HL-60 (cell line): Measurements from ENCODE around the gene CTNND2.

Source experiments
- DNase-seq, 2 experiments: peaks; one replicate each; pipeline ENCODE4 v3.0.0-alpha.2; 2010 to 2020; ENCODE audit warnings: low read depth in 1 of 2, low spot score in 1 of 2
- H3K27ac ChIP-seq: fragments of 250-450 bp; sonication (Bioruptor Pico); replicated peaks from 2 replicates; pipeline ENCODE4 v1.5.1; 2020; ENCODE audit warnings: mild to moderate bottlenecking, moderate library complexity
- H3K27me3 ChIP-seq: fragments of 250-450 bp; sonication (Bioruptor Pico); 2 replicates; pipeline ENCODE4 v1.5.1; 2021; ENCODE audit warnings: mild to moderate bottlenecking, moderate library complexity; ENCODE audit not compliant: insufficient read depth, poor library complexity, severe bottlenecking
- H3K4me3 ChIP-seq: replicated peaks from 2 replicates; pipeline ENCODE4 v1.5.1; 2011; ENCODE audit warnings: mild to moderate bottlenecking, control low read depth, low read length; ENCODE audit not compliant: insufficient read depth
- GABPA ChIP-seq: IDR thresholded peaks from 2 replicates; pipeline ENCODE4 v1.6.1; 2012; ENCODE audit warnings: low read depth
- POLR2AphosphoS5 ChIP-seq: IDR thresholded peaks from 2 replicates; pipeline ENCODE4 v1.6.1; 2012; ENCODE audit warnings: low read depth
- REST ChIP-seq: IDR thresholded peaks from 2 replicates; pipeline ENCODE4 v1.6.1; 2012; ENCODE audit warnings: low read depth; ENCODE audit not compliant: insufficient replicate concordance
- SPI1 ChIP-seq: IDR thresholded peaks from 2 replicates; pipeline ENCODE4 v1.6.1; 2012; ENCODE audit warnings: low read depth, mild to moderate bottlenecking, borderline replicate concordance
- TF ChIP-seq, protein P1 (sequence below): IDR thresholded peaks from one replicate; pipeline ENCODE4 v1.5.1; 2011; ENCODE audit warnings: low read length, control low read depth, inconsistent platforms; ENCODE audit not compliant: insufficient read depth

Gene CTNND2

GRCh38 chr5:11182441-11183080 lies 721.7 kb downstream of the CTNND2 start:
- peak in 1 of 2 experiments; percentile 18 for DNase-seq
- Histone ChIP-seq H3K27ac (no peak overlapping the region), H3K27me3 (no peaks in the 10 kb centered on the region), H3K4me3 (no peak overlapping the region)
- TF ChIP-seq, protein P1, sequence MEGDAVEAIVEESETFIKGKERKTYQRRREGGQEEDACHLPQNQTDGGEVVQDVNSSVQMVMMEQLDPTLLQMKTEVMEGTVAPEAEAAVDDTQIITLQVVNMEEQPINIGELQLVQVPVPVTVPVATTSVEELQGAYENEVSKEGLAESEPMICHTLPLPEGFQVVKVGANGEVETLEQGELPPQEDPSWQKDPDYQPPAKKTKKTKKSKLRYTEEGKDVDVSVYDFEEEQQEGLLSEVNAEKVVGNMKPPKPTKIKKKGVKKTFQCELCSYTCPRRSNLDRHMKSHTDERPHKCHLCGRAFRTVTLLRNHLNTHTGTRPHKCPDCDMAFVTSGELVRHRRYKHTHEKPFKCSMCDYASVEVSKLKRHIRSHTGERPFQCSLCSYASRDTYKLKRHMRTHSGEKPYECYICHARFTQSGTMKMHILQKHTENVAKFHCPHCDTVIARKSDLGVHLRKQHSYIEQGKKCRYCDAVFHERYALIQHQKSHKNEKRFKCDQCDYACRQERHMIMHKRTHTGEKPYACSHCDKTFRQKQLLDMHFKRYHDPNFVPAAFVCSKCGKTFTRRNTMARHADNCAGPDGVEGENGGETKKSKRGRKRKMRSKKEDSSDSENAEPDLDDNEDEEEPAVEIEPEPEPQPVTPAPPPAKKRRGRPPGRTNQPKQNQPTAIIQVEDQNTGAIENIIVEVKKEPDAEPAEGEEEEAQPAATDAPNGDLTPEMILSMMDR: peak; percentile 23
- TF ChIP-seq REST: no peak

DNA sequence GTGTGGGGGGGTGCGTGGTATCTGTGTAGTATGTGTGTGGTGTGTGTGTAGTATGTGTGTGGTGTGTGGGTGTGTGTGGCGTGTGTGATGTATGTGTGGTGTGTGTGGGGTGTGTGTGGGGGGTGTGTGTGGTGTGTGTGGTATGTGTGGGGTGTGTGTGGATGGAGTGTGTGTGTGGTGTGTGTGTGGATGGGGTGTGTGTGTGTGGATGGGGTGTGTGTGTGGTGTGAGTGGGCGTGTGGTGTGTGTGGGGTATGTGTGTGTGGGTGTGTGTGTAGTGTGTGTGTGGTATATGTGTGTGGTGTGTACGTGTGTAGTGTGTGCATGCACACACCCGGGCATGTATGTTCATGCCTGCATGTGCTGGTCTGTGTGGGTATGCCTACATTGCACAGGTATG lies 722.3 kb downstream of the CTNND2 start:
- TF ChIP-seq GABPA (no peak), SPI1 (no peak), POLR2AphosphoS5 (no peak), REST (no peak)
- TF ChIP-seq, protein P1: no peak

GRCh38 chr5:11180890-11181289 lies 723.4 kb downstream of the CTNND2 start:
- Histone ChIP-seq H3K27ac (no peak overlapping the region), H3K27me3 (no peaks in the 10 kb centered on the region), H3K4me3 (no peak overlapping the region)
- TF ChIP-seq, protein P1: no peak
- TF ChIP-seq SPI1 (no peak), GABPA (no peak), POLR2AphosphoS5 (no peak), REST (no peak)
- no peak for DNase-seq

More for the DNA sequence above, 722.3 kb downstream of the CTNND2 start:
- Histone ChIP-seq H3K27ac (no peak overlapping the region), H3K4me3 (no peak overlapping the region), H3K27me3 (no peaks in the 10 kb centered on the region)
- DNase-seq: no peak
